ENCODE measurements around the gene ELL.
"Not testable (repeated sequence)": the region's sequence is repeated elsewhere in the genome, so short reads cannot be mapped to it uniquely, and the experiment has no call there.

ELL gene

GRCh38 chr19:18529782-18530181 is 7.9 kb upstream of the ELL start:
- no peak for DNase-seq

GRCh38 chr19:18526316-18526715 is 4.4 kb upstream of the ELL start:
- no peak for DNase-seq

- no peak for DNase-seq
Observed at GRCh38 chr19:18523841-18524240, 2.0 kb upstream of the ELL start.

- DNase-seq: not testable (repeated sequence)
Observed at GRCh38 chr19:18522862-18523440, 1.1 kb upstream of the ELL start.

GRCh38 chr19:18522124-18522861 is 423 bp upstream of the ELL start:
- peak; percentile 100 for DNase-seq

GRCh38 chr19:18520848-18521691 is 800 bp downstream of the ELL start:
- peak; percentile 28 for DNase-seq

GRCh38 chr19:18519962-18520847 is 1.7 kb downstream of the ELL start:
- DNase-seq: peak; percentile 74

GRCh38 chr19:18518639-18519038 is 3.2 kb downstream of the ELL start:
- DNase-seq: no peak

- DNase-seq: no peak
Observed at GRCh38 chr19:18517606-18518005, 4.3 kb downstream of the ELL start.

GRCh38 chr19:18515959-18516358 is 5.9 kb downstream of the ELL start:
- no peak for DNase-seq

GRCh38 chr19:18514800-18515682 is 6.8 kb downstream of the ELL start:
- no peak for DNase-seq

GRCh38 chr19:18513868-18514267 is 8.0 kb downstream of the ELL start:
- DNase-seq: no peak

GRCh38 chr19:18510216-18510615 is 11.7 kb downstream of the ELL start:
- no peak for DNase-seq

GRCh38 chr19:18508585-18508984 is 13.3 kb downstream of the ELL start:
- no peak for DNase-seq

GRCh38 chr19:18507727-18508440 is 14.0 kb downstream of the ELL start:
- DNase-seq: no peak

GRCh38 chr19:18507021-18507726 is 14.7 kb downstream of the ELL start:
- DNase-seq: no peak

- DNase-seq: no peak
Observed at GRCh38 chr19:18506101-18506930, 15.6 kb downstream of the ELL start.

GRCh38 chr19:18504886-18505610 is 16.8 kb downstream of the ELL start:
- DNase-seq: peak; percentile 57
